ENCODE data around the gene SERPIND1.

DNA sequence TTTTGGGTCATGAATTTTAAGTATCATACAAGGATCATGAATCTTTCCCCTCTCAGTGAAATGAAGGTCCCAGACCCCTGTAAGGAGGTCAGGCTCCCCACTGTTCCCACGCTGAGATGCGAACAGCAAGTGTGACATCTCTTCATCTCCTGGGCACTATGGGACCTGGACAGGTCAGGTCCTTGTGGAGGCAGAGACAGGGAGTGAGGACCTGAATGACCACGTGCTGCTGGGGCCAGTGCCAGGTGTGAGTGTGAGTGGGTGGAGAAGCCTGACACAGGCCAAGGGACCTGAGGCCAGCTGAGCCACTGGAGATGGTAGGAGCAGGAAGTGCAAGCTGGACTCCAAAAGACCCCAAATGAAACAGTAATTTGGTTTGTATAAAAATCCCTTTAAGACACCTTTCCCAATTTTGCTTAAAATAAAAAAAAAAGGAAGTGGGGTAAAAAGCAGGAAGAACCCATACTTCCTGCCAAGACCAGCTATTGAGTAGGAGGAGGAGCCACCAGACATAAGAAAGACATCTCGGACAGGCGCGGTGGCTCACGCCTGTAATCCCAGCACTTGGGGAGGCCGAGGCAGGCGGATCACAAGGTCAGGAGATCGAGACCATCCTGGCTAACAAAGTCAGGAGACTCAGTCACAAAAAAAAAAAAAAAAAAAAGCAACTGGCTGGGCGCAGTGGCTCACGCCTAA lies 35.4 kb upstream of the SERPIND1 start:
- TF ChIP-seq, protein P1, sequence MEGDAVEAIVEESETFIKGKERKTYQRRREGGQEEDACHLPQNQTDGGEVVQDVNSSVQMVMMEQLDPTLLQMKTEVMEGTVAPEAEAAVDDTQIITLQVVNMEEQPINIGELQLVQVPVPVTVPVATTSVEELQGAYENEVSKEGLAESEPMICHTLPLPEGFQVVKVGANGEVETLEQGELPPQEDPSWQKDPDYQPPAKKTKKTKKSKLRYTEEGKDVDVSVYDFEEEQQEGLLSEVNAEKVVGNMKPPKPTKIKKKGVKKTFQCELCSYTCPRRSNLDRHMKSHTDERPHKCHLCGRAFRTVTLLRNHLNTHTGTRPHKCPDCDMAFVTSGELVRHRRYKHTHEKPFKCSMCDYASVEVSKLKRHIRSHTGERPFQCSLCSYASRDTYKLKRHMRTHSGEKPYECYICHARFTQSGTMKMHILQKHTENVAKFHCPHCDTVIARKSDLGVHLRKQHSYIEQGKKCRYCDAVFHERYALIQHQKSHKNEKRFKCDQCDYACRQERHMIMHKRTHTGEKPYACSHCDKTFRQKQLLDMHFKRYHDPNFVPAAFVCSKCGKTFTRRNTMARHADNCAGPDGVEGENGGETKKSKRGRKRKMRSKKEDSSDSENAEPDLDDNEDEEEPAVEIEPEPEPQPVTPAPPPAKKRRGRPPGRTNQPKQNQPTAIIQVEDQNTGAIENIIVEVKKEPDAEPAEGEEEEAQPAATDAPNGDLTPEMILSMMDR (IDR thresholded peaks at IDR 0.05 in 8 of 11, conservative IDR thresholded peaks at IDR 0.05 in 3 of 11), result no peak
- no peak for TF ChIP-seq POLR2A (IDR thresholded peaks at IDR 0.05)
